Neuronal stem cell (in vitro differentiated cells): ENCODE data around the gene ARFGAP1.

Experiments used
- DNase-seq: peaks from one replicate; pipeline ENCODE4 v3.0.0-alpha.2; 2013; ENCODE audit warnings: low spot score
- H2AFZ ChIP-seq: one replicate; pipeline ENCODE4 v1.6.1; 2013; ENCODE audit warnings: mild to moderate bottlenecking, low read length, inconsistent platforms
- H2AK5ac ChIP-seq: 2 replicates; pipeline ENCODE4 v1.6.1; 2013; ENCODE audit warnings: low read depth, mild to moderate bottlenecking, inconsistent platforms, low read length, moderate library complexity, mixed read lengths
- H2BK120ac ChIP-seq: 2 replicates; pipeline ENCODE4 v1.6.1; 2013; ENCODE audit warnings: low read depth, mild to moderate bottlenecking, inconsistent platforms, low read length, moderate library complexity, mixed read lengths
- H2BK12ac ChIP-seq: one replicate; pipeline ENCODE4 v1.6.1; 2013; ENCODE audit warnings: low read length, inconsistent platforms
- H2BK15ac ChIP-seq: 2 replicates; pipeline ENCODE4 v1.6.1; 2013; ENCODE audit warnings: mild to moderate bottlenecking, low read length, inconsistent platforms, mixed read lengths
- H2BK5ac ChIP-seq: one replicate; pipeline ENCODE4 v1.6.1; 2013; ENCODE audit warnings: inconsistent platforms, mild to moderate bottlenecking, low read length, moderate library complexity
- H3K14ac ChIP-seq: one replicate; pipeline ENCODE4 v1.6.1; 2013; ENCODE audit warnings: low read length, inconsistent platforms
- H3K18ac ChIP-seq: 2 replicates; pipeline ENCODE4 v1.6.1; 2013; ENCODE audit warnings: low read length, inconsistent platforms
- H3K23ac ChIP-seq: 2 replicates; pipeline ENCODE4 v1.6.1; 2013; ENCODE audit warnings: low read depth, mild to moderate bottlenecking, mixed read lengths, low read length, inconsistent platforms; ENCODE audit not compliant: poor library complexity
- H3K27ac ChIP-seq: replicated peaks from 3 replicates; pipeline ENCODE4 v1.5.1; 2013; ENCODE audit warnings: low read length, inconsistent platforms
- H3K27me3 ChIP-seq, 3 experiments: 2 replicates each; pipeline ENCODE4 v1.6.1; 2013; ENCODE audit warnings: low read length in 3 of 3, mild to moderate bottlenecking in 2 of 3, inconsistent platforms in 1 of 3, low read depth in 1 of 3, mixed read lengths in 1 of 3, moderate library complexity in 1 of 3; ENCODE audit not compliant: control insufficient read depth in 3 of 3, insufficient read depth in 3 of 3
- H3K36me3 ChIP-seq, 2 donors: replicated peaks in 1 of 2; 2 replicates each; pipeline ENCODE4 v1.6.1; 2013; ENCODE audit warnings: low read length in 2 of 2; ENCODE audit not compliant: control insufficient read depth in 2 of 2, insufficient read depth in 2 of 2
- H3K4ac ChIP-seq: 2 replicates; pipeline ENCODE4 v1.6.1; 2013; ENCODE audit warnings: inconsistent platforms, mild to moderate bottlenecking, low read length, moderate library complexity
- H3K4me1 ChIP-seq, 2 donors: 1 replicate in 1 of 2; 2 replicates in 1 of 2; pipeline ENCODE4 v1.6.1; 2013; ENCODE audit warnings: low read length in 2 of 2, low read depth in 1 of 2; ENCODE audit not compliant: control insufficient read depth in 2 of 2, insufficient read depth in 1 of 2
- H3K4me2 ChIP-seq: one replicate; pipeline ENCODE4 v1.6.1; 2013; ENCODE audit warnings: mild to moderate bottlenecking, low read length, inconsistent platforms; ENCODE audit not compliant: insufficient read depth, poor library complexity, severe bottlenecking
- H3K4me3 ChIP-seq, 2 donors: 2 replicates each; pipeline ENCODE4 v1.5.1; 2013; ENCODE audit warnings: low read length in 2 of 2, mild to moderate bottlenecking in 2 of 2, inconsistent platforms in 1 of 2, moderate library complexity in 1 of 2
- H3K79me1 ChIP-seq: one replicate; pipeline ENCODE4 v1.6.1; 2013; ENCODE audit warnings: low read depth, mild to moderate bottlenecking, inconsistent platforms, low read length, moderate library complexity
- H3K9ac ChIP-seq: one replicate; pipeline ENCODE4 v1.6.1; 2013; ENCODE audit warnings: mild to moderate bottlenecking, low read depth, low read length, inconsistent platforms; ENCODE audit not compliant: poor library complexity
- H3K9me3 ChIP-seq, 2 donors: replicated peaks in 1 of 2; 2 replicates each; pipeline versions ENCODE3 to v1.6.1; 2013; ENCODE audit warnings: low read length in 2 of 2, mild to moderate bottlenecking in 2 of 2, inconsistent platforms in 1 of 2, low read depth in 1 of 2, mixed read lengths in 1 of 2, moderate library complexity in 1 of 2; ENCODE audit not compliant: control insufficient read depth in 2 of 2, insufficient read depth in 1 of 2
- H4K8ac ChIP-seq: one replicate; pipeline ENCODE4 v1.6.1; 2013; ENCODE audit warnings: low read depth, mild to moderate bottlenecking, inconsistent platforms, low read length, moderate library complexity
- H4K91ac ChIP-seq: one replicate; pipeline ENCODE4 v1.6.1; 2013; ENCODE audit warnings: low read length, low read depth, mild to moderate bottlenecking, inconsistent platforms; ENCODE audit not compliant: poor library complexity
- WGBS, 2 donors: extraction: QIAGEN DNeasy Blood & Tissue Kit; methylation state at CpG; one replicate each; pipeline ENCODE4 v1.1.7; 2013; ENCODE audit warnings: missing lambda C conversion rate in 2 of 2, mixed read lengths in 1 of 2; ENCODE audit not compliant: insufficient read length in 2 of 2, insufficient replicate concordance in 1 of 2; ENCODE audit errors: extremely low coverage in 2 of 2; 5-methylcytosine and 5-hydroxymethylcytosine counted together

Gene ARFGAP1

GRCh38 chr20:63295422-63295821 is 22.8 kb downstream of the ARFGAP1 start:
- Histone ChIP-seq H3K4me1 (peaks cover 25 to 27% of the 10 kb centered on the region in 2 donors), H3K23ac (no peak overlapping the region), H4K8ac (no peak overlapping the region), H3K9me3 (no peaks in the 10 kb centered on the region), H3K27ac (no peak overlapping the region), H3K79me1 (peaks cover 7% of the 10 kb centered on the region), H3K9ac (no peak overlapping the region), H2BK5ac (peak overlapping the region; percentile 62), H4K91ac (no peak overlapping the region), H2AK5ac (no peak overlapping the region), H2AFZ (peak overlapping the region; percentile 74), H3K36me3 (no peaks in the 10 kb centered on the region), H2BK15ac (no peak overlapping the region), H2BK12ac (no peak overlapping the region), H3K27me3 (peaks cover 0 to 13% (median 0%) of the 10 kb centered on the region in 3 experiments), H3K14ac (peak overlapping the region; percentile 77), H2BK120ac (peak overlapping the region; percentile 10), H3K4ac (no peak overlapping the region), H3K4me3 (no peak overlapping the region), H3K4me2 (no peak overlapping the region), H3K18ac (peak overlapping the region; percentile 92)
- WGBS, 2 donors = no CpG with 5 or more reads among the region's 17 CpGs
- no peak for DNase-seq

DNA sequence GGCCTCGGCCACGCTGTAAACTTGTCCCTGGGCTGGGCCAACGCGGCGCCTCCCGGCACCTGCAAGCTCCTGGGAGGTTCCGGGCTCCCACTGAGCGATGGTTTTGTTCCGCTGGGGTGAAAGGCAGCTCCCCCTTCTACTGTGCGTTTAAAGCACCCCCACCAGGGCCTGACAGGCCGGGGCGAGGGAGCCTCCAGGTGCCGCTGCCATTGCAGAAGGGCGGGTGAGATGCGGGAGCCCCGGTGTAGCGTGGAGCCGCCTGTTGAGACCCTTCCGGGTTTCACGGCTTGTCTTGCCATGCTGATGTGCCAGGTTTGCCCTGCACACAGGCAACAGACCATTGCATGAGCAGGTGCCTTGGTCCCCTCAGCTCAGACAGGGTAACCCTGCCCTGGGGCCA is 23.2 kb downstream of the ARFGAP1 start:
- H3K9ac ChIP-seq = no peak overlapping the region
- no peak overlapping the region for H3K4ac ChIP-seq
- peaks cover 5% of the 10 kb centered on the region for H3K79me1 ChIP-seq
- H3K4me2 ChIP-seq = peak overlapping the region; percentile 20
- peak overlapping the region; percentile 92 for H3K18ac ChIP-seq
- H2BK12ac ChIP-seq = no peak overlapping the region
- H2AFZ ChIP-seq = peak overlapping the region; percentile 19
- no peaks in the 10 kb centered on the region for H3K9me3 ChIP-seq
- H2BK15ac ChIP-seq = peak overlapping the region; percentile 77
- no peaks in the 10 kb centered on the region for H3K36me3 ChIP-seq
- H3K4me1 ChIP-seq = peaks cover 23 to 27% of the 10 kb centered on the region in 2 donors
- peaks cover 0 to 13% (median 0%) of the 10 kb centered on the region in 3 experiments for H3K27me3 ChIP-seq
- peak overlapping the region; percentile 10 for H2BK120ac ChIP-seq
- H3K23ac ChIP-seq = no peak overlapping the region
- no peak overlapping the region for H4K91ac ChIP-seq
- H2BK5ac ChIP-seq = no peak overlapping the region
- H3K27ac ChIP-seq = no peak overlapping the region
- H3K4me3 ChIP-seq = no peak overlapping the region
- DNase-seq = no peak
- H4K8ac ChIP-seq = no peak overlapping the region
- WGBS, 2 donors = no CpG with 5 or more reads among the region's 20 CpGs
- peak overlapping the region; percentile 48 for H2AK5ac ChIP-seq
- H3K14ac ChIP-seq = peak overlapping the region; percentile 94

- Histone ChIP-seq H3K27ac (no peak overlapping the region), H2AK5ac (peak overlapping the region; percentile 79), H3K4me1 (peaks cover 20 to 27% of the 10 kb centered on the region in 2 donors), H3K4ac (no peak overlapping the region), H3K79me1 (peaks cover 3% of the 10 kb centered on the region), H3K18ac (peak overlapping the region; percentile 91), H3K36me3 (no peaks in the 10 kb centered on the region), H3K14ac (peak overlapping the region; percentile 9), H4K8ac (peak overlapping the region; percentile 30), H2BK120ac (no peak overlapping the region), H2BK12ac (peak overlapping the region; percentile 46), H3K27me3 (peaks cover 0 to 13% (median 0%) of the 10 kb centered on the region in 3 experiments), H2BK15ac (peak overlapping the region; percentile 87), H2BK5ac (peak overlapping the region; percentile 77), H3K23ac (no peak overlapping the region), H3K4me2 (no peak overlapping the region), H3K9ac (no peak overlapping the region), H2AFZ (peak overlapping the region; percentile 19), H3K4me3 (no peak overlapping the region), H4K91ac (no peak overlapping the region), H3K9me3 (no peaks in the 10 kb centered on the region)
- no CpG with 5 or more reads among the region's 18 CpGs for WGBS, 2 donors
- DNase-seq = no peak
These were observed 24.1 kb downstream of the ARFGAP1 start for GRCh38 chr20:63296531-63297299.

DNA sequence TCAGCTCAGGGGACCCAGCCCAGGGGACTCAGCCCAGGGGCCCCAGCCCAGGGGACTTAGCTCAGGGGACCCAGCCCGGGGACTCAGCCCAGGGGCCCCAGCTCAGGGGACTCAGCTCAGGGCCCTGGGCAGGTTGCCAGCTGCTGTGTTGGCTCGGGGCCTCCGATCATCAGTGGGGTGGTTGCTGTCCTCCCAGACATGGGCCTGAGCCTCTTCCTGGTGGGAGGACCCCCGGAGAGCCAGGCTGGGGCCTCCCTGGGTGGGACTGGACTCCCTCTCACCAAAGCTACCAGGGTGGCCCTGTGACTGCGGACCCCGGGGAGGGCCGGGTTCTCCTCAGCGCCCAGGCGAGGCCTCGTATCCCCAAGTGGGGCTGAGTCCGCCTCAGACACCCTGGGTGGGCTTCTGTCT is 24.8 kb downstream of the ARFGAP1 start:
- no peak for DNase-seq
- no peak overlapping the region for H4K91ac ChIP-seq

More for the DNA sequence above, 24.8 kb downstream of the ARFGAP1 start:
- no peak overlapping the region for H2BK120ac ChIP-seq
- peak overlapping the region; percentile 87 for H2BK15ac ChIP-seq
- peak overlapping the region; percentile 94 for H2AK5ac ChIP-seq
- H3K4me1 ChIP-seq = peaks cover 20 to 27% of the 10 kb centered on the region in 2 donors
- H3K18ac ChIP-seq = peak overlapping the region; percentile 80
- peaks cover 2% of the 10 kb centered on the region for H3K79me1 ChIP-seq
- H3K27ac ChIP-seq = no peak overlapping the region
- H3K36me3 ChIP-seq = no peaks in the 10 kb centered on the region
- peak overlapping the region; percentile 77 for H2BK5ac ChIP-seq
- peak overlapping the region; percentile 17 for H3K23ac ChIP-seq
- no peaks in the 10 kb centered on the region for H3K9me3 ChIP-seq
- H4K8ac ChIP-seq = no peak overlapping the region
- no peak overlapping the region for H2AFZ ChIP-seq
- peaks cover 0 to 13% (median 0%) of the 10 kb centered on the region in 3 experiments for H3K27me3 ChIP-seq
- H3K14ac ChIP-seq = no peak overlapping the region
- no peak overlapping the region for H3K9ac ChIP-seq
- H3K4ac ChIP-seq = no peak overlapping the region
- WGBS, 2 donors = no CpG with 5 or more reads among the region's 11 CpGs
- H3K4me3 ChIP-seq = no peak overlapping the region
- no peak overlapping the region for H3K4me2 ChIP-seq
- peak overlapping the region; percentile 46 for H2BK12ac ChIP-seq
